Transverse colon (tissue), 4 donors: ENCODE measurements around the gene OSBPL3. TPM values are rescaled to one million over a fixed set of nuclear protein-coding genes. Genes with fewer than 3 reads are reported as not detected.

Experiments
- DNase-seq: peaks from one replicate; pipeline ENCODE4 v3.0.0-alpha.2; 2019
- H3K27ac ChIP-seq, 4 donors: fragments of 200-600 bp; sonication (generic); 2 replicates each; pipeline ENCODE4 v1.5.1; 2016 to 2018; ENCODE audit warnings: inconsistent platforms in 4 of 4
- H3K27me3 ChIP-seq: fragments of 200-600 bp; sonication (generic); 2 replicates; pipeline ENCODE4 v1.5.1; 2017; ENCODE audit warnings: inconsistent platforms
- H3K36me3 ChIP-seq, 4 donors: fragments of 200-600 bp; sonication (generic); 2 replicates each; pipeline ENCODE4 v1.5.1; 2017 to 2019; ENCODE audit warnings: inconsistent platforms in 4 of 4
- H3K4me1 ChIP-seq, 4 donors: fragments of 200-600 bp; sonication (generic); 2 replicates each; pipeline ENCODE4 v1.5.1; 2017 to 2020; ENCODE audit warnings: inconsistent platforms in 4 of 4
- H3K4me3 ChIP-seq, 4 donors: fragments of 200-600 bp; sonication (generic); 1 replicate in 1 of 4; 2 replicates in 3 of 4; pipeline versions ENCODE4 v1.5.1 to v1.6.1; 2017 to 2019; ENCODE audit warnings: inconsistent platforms in 4 of 4
- H3K9me3 ChIP-seq, 2 donors: fragments of 200-600 bp; sonication (generic); 2 replicates each; pipeline ENCODE4 v1.5.1; 2017 to 2019; ENCODE audit warnings: inconsistent platforms in 2 of 2
- CTCF ChIP-seq, 5 experiments: fragments of 200-600 bp in 3 of 5; fragments of 450-650 bp in 2 of 5; sonication (generic) in 3 of 5; IDR thresholded peaks; 1 replicate in 2 of 5; 2 replicates in 3 of 5; pipeline ENCODE4 v1.5.1; 2016 to 2017; ENCODE audit warnings: antibody characterized with exemption in 5 of 5, inconsistent platforms in 3 of 5, mild to moderate bottlenecking in 2 of 5, moderate library complexity in 1 of 5
- EP300 ChIP-seq: sonication (generic); formaldehyde crosslinking; IDR thresholded peaks from one replicate; pipeline ENCODE4 v1.6.1; 2017; ENCODE audit warnings: antibody characterized with exemption, low read depth
- POLR2A ChIP-seq: fragments of 450-650 bp; IDR thresholded peaks from one replicate; pipeline ENCODE4 v1.6.1; 2016; ENCODE audit warnings: antibody characterized with exemption, mild to moderate bottlenecking, moderate library complexity
- POLR2AphosphoS5 ChIP-seq, 3 donors: sonication (generic); formaldehyde crosslinking; IDR thresholded peaks; one replicate each; pipeline ENCODE4 v1.6.1; 2016; ENCODE audit warnings: antibody characterized with exemption in 3 of 3
- WGBS, 2 donors: methylation state at CpG; one replicate each; pipeline ENCODE4 v1.1.5; 2018; ENCODE audit warnings: low coverage in 1 of 2; 5-methylcytosine and 5-hydroxymethylcytosine counted together
- in situ Hi-C, 4 donors: fragments of 200-750 bp; cut with MboI; loops; one replicate each; pipeline versions ENCODE4 v1.15.0 to v1.15.1; 2017; ENCODE audit warnings: low sequenced_read_pairs in 3 of 4, low pct_ligation_motif_present in 1 of 4, low pct_unique_long_range_greater_than_20kb in 1 of 4
- intact Hi-C: fragments of 100-400 bp; cut with DNase I; formaldehyde crosslinking; loops from one replicate; pipeline ENCODE4 v1.15.1; 2023; ENCODE audit warnings: low total_unique reads
- total RNA-seq, 4 donors: library from RNA; depleted of rRNA; stranded (reverse); fragments of >200 nt; gene quantifications; one replicate each; pipeline ENCODE4 v1.1.0, GENCODE V29; 2016

OSBPL3 gene
- total RNA-seq, 4 donors from 2014 or later = 6.7 to 20.6 (median 8.0) TPM

- Histone ChIP-seq H3K36me3 (no peaks in the 10 kb centered on the region), H3K27me3 (no peaks in the 10 kb centered on the region), H3K4me3 (no peak overlapping the region), H3K9me3 (no peaks in the 10 kb centered on the region), H3K27ac (no peak overlapping the region), H3K4me1 (no peaks in the 10 kb centered on the region)
- in situ Hi-C loops = no loop called here
- intact Hi-C loops = no loop called here
- DNase-seq = no peak
- no peak for TF ChIP-seq POLR2AphosphoS5 (IDR thresholded peaks at IDR 0.05)
- TF ChIP-seq CTCF (IDR thresholded peaks at IDR 0.05) = no peak
- no peak for TF ChIP-seq POLR2A
- TF ChIP-seq EP300 = no peak
Measured at GRCh38 chr7:24863626-24864025, 116.4 kb downstream of the OSBPL3 start.

- in situ Hi-C loops (no loop called here), intact Hi-C loops (no loop called here)
- 94 to 100% methylated on average over 1 of the region's 1 CpG for WGBS, 2 donors
- Histone ChIP-seq H3K27ac (no peak overlapping the region), H3K4me3 (no peak overlapping the region), H3K27me3 (no peaks in the 10 kb centered on the region), H3K9me3 (no peaks in the 10 kb centered on the region), H3K36me3 (no peaks in the 10 kb centered on the region), H3K4me1 (no peaks in the 10 kb centered on the region)
- TF ChIP-seq POLR2AphosphoS5 (IDR thresholded peaks at IDR 0.05) (no peak), EP300 (no peak), POLR2A (no peak), CTCF (IDR thresholded peaks at IDR 0.05) (no peak)
- no peak for DNase-seq
Measured at GRCh38 chr7:24862461-24862860, 117.5 kb downstream of the OSBPL3 start.

GRCh38 chr7:24861336-24861735, 118.6 kb downstream of the OSBPL3 start:
- no peaks in the 10 kb centered on the region for H3K27me3 ChIP-seq
- no peak for DNase-seq
- no peak for TF ChIP-seq CTCF (IDR thresholded peaks at IDR 0.05)
- TF ChIP-seq POLR2AphosphoS5 (IDR thresholded peaks at IDR 0.05) = no peak
- no peak for TF ChIP-seq EP300
- no peak for TF ChIP-seq POLR2A
- no peaks in the 10 kb centered on the region for H3K4me1 ChIP-seq
- in situ Hi-C loops = no loop called here
- no peaks in the 10 kb centered on the region for H3K36me3 ChIP-seq
- intact Hi-C loops = no loop called here
- H3K4me3 ChIP-seq = no peak overlapping the region
- no peak overlapping the region for H3K27ac ChIP-seq
- H3K9me3 ChIP-seq = no peaks in the 10 kb centered on the region

GRCh38 chr7:24860611-24861010, 119.4 kb downstream of the OSBPL3 start:
- Histone ChIP-seq H3K9me3 (no peaks in the 10 kb centered on the region), H3K27ac (no peak overlapping the region), H3K36me3 (no peaks in the 10 kb centered on the region), H3K4me1 (no peaks in the 10 kb centered on the region), H3K4me3 (no peak overlapping the region), H3K27me3 (no peaks in the 10 kb centered on the region)
- no peak for TF ChIP-seq POLR2AphosphoS5 (IDR thresholded peaks at IDR 0.05)
- no peak for TF ChIP-seq POLR2A
- TF ChIP-seq CTCF (IDR thresholded peaks at IDR 0.05) = no peak
- TF ChIP-seq EP300 = no peak
- WGBS, 2 donors = 95 to 100% methylated on average over 1 to 2 of the region's 2 CpGs
- no peak for DNase-seq
- in situ Hi-C loops = no loop called here
- intact Hi-C loops = no loop called here
